Activated CD4-positive, alpha-beta T cell treated with anti-CD3 and anti-CD28 coated beads, Interleukin-2, amount 50 U/mL, for 1 hour (primary cell): Measurements from ENCODE around the gene MAN1A2.
"Not testable (repeated sequence)": the region's sequence is repeated elsewhere in the genome, so short reads cannot be mapped to it uniquely, and the experiment has no call there.

Experiments used
- DNase-seq: peaks from one replicate; pipeline ENCODE4 v3.0.0-alpha.2; 2020

Gene MAN1A2

DNA sequence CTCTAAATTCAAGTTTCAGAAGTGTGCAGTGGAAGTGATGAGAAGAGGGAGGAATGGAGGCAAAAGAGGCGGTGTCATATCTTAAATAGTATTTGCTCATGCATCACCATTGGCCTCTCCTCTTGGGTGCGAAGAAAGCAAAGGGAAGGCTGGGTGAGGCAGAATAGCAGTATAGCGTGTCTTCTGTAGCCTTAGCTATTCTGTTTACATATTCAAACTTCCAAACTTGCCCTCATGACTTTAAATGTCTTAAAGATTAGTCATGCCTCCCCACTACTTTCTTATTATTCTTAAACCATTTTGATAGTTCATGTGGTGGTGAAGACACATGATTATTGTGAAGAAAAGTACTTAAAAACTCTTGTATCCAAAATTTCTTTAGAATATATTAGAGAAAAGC lies 134.0 kb downstream of the MAN1A2 start:
- DNase-seq, result no peak

DNA sequence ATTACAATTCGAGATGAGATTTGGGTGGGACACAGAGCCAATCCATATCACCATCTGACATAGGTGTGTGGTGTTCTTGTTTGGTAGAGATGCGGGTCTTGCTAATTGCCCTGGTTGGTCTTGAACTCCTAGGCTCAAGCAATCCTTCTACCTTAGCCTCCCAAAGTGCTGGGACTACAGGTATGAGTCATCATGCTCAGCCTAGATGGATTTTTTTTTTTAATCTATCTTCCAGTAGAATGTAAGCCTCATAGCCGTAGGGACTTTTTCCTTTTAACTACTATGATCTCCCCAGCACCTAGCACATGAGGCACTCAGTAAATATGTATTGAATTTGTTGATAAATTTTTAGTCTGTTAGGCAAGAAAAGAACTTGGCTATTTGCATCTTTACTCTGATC lies 144.0 kb downstream of the MAN1A2 start:
- no peak for DNase-seq

DNA sequence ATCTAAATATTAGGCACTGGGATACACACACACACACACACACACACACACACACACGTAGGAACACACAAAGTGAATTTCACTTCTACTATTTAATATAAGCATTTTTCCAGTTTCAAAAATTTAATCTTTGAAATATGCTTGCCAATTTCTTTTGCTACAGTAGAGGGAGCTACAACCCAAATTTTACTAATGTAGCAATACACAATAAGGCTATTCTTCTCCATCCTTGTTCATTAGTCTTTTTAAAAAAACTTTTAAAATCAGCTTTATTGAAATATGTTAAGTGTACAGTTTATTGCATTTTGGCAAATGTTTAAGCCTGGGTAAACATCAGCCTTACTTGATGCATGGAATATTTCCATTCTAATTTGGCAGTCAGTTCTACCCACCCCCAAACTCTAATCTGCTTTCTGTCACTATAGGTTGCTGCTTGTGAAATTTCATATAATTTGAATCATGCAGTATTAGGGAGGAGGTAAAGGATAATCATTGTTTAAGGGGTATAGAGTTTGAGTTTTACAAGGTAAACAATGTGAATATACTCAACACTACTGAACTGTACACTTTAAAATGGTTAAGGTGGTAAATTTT lies 145.6 kb downstream of the MAN1A2 start:
- no peak for DNase-seq

DNA sequence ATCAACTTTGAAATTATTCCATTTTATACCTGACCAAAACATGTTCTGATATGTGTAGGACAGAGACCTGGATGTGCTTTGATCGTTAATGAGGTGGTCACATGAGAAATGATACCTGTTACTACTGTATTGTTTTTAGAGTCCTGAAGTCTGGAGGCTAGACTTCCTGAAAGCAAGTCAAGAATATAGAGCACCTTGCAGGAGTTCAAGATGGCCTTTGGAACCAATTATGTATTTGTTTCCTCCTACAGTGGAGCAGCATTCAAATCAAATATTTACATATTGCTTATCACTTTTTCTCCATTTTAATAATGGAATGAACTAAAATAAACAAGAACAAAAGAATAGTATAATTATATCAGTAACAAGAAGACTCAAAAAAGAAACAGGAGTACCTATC lies 155.9 kb downstream of the MAN1A2 start:
- no peak for DNase-seq

DNA sequence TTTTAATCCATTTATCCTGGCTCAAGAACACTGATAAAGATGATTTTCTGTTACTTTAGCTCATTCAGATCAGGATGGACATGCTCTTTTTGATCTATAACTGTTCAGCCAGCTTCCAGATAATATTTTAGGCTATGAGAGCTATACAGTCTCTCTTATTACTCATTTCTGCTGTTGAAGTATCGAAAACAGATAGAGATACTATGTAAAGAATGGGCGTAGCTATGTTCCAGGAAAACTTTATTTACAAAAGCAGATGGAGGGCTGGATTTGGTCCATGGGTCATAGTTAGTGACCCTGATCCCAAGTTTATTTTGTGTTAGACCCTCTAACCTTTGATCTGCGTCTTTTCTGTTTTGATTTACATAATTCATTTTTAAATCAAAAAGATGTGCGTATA lies 159.8 kb downstream of the MAN1A2 start:
- no peak for DNase-seq

DNA sequence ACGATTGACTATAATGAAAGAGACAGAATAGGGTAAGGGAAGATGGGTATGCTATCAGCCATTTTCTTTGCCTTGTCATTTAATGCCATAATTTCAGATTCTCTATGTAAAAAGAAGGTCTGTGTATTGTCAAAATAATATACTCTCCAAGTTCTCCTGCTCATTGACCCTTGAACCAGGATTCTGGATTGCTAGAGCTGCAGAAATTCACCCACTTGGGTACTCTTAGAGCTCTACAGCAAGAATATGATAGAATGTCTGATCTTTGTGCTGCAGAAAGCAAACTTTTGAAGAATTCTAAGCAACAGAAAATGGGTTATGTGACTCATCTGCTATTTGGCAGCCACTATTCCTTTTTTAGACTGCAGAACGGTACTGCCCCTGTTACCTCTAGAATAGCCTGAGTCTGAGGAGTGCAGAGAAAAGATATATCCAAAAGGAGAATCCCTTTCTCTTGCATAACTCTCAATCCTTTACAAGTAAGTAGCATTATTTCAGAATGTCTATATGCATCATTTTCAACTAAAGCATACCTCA lies 160.4 kb downstream of the MAN1A2 start:
- DNase-seq, result no peak

DNA sequence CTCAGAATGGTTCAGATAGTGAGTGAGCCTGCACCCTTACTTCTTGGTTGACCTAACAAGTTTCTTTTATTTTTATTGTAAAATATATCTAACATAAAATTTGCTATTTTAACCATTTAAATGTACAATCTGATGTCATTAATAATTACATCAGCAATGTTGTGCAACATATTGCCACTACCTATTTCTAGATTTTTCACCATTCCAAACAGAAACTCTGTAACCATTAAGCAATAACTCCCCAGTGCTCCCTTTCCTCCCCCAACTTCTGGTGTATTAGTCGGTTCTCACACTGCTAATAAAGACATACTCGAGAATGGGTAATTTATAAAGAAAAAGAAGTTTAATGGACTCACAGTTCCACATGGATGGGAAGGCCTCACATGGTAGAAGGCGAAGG lies 162.4 kb downstream of the MAN1A2 start:
- no peak for DNase-seq

DNA sequence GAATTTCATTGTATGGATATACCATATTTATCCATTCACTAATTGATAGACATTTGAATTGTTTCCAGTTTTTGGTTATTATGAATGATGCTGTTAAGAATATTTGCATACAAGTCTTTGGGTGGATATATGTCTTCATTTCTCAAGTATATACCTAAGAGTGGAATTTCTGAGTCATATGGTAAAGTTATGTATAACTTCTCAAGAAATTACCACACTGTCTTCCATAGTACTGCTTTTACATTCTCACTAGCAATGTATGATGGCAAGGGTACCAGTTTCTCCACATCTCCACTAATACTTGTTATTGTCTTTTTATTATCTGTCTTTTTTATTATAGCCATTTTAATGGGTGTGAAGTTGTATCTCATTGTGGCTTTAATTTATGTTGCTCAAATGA lies 164.0 kb downstream of the MAN1A2 start:
- DNase-seq, result no peak

DNA sequence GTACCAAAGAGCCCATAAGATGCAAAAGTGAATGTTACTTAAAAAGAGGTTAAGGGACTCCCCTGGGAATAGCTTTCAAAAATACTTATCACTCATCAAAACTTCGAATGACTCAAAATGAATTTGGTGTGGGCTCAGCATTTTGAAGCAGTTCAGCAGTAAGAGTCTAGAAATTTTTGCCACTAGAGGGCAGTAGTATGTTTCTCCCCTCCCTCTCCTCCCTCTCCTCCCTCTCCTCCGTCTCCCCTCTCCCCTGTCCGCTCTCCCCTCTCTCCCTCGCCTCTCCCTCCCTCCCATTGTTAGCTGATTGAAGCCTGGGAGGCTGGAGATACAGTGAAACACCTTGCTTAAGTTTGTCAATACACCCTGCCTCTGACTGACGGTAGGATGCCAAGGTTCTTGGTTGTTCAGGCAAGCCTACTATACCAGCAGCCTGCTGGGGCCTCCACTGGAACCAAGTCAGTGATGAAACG lies 167.8 kb downstream of the MAN1A2 start:
- DNase-seq, result peak; percentile 16

DNA sequence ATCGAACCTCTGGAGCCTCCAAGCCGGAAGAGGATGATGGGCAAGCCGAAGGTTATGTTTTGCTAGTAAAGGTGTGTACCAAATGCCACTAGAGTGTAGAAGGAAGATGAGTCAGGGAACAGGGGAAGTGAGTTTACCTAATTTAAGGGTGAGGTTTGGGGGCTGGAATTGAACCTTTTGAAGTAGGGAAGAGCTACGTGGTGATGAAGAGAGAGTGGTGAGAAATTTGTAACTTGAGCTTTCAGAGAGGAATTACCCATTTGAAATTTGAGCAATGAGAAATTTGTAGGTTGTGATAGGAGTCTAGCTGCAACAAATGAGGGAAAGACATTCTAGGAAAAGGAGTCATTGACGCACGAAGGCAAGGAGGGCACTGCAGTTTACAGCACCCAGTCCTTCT lies 168.6 kb downstream of the MAN1A2 start:
- no peak for DNase-seq

DNA sequence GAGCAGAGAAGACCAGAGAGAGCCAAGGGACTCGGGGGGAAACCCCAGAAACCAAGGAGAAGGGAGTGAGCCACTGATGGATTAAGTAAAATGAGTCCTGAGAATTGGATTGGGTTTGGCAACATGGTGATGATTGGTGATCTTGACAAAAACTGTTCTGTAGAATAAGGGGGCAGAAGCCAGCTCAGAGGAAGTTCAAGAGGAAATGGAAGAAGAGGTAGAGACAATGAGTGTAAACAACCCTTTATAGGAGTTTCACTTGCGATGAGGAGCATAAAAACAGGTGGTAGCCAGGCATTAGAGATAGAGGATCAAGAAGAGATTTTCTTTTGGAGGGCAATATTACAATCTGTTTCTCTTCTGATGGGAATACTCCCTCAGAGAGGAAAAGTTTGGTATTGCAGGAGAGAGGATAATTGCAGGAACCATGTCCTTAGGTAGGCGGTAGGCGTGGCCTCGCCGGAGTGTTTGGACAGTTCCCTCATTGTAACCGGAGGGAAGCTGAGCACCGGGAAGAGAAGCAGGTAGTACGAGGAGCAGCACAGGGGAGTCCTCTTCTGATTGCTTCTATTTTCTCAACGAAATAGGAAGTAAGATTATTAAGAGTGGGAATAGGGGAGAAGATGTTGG lies 170.2 kb downstream of the MAN1A2 start:
- no peak for DNase-seq

DNA sequence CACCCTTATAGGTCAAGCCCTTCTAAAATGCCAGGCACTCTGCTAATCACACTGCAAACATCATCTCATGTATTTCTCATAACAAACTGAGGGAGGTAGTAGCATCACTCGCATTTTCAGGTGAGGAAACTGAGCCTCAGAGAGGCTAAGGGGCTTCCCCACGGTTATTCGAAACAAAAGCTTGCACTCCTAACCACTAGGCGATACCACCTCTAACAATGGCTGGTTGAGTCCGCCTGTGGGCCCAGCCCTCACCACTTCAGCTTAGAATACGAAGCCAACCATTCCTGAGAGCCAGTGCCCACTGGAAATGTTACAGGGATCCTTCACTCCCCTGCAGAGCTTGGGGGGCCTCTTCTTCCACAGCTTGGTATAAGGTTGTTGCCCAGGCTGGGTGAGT lies 173.3 kb downstream of the MAN1A2 start:
- DNase-seq, result no peak

DNA sequence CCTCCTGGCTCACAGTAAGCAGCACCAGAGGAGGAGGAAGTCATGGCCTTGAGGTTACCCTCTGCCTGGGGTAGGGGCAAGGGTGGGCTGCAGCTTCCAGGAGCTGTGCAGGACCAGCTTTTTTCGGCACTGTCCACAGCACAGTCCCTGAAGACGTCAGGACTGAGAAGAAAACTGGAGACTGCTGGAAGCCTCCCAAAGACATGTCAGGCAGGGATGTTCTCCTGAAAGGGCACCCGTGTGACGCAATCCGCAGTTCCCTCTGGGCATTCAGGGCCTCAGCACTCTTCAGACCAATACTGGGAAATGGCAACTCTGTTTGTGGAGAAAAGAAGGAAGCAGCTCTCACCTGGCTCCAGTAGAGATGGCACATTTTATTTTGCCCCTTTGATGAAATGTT lies 173.8 kb downstream of the MAN1A2 start:
- DNase-seq, result no peak

DNA sequence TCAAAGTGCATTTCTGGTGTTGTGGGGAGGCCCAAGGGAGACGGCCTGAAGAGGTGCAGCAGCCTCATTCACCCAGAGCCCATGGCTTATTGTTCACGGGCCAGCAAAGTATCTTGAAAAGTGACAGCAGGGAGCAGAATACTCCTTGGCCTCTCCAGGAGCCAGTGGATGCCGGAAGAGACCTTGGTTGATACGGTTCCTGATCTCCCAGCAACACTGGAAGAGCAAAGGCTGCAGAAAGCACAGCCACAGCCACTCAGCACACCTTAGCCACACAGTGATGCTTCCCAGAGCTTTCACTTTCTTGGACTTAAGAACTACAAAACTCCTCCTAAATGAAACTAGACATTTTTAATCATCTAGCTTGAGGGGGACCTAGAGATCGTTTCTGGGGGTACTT lies 174.3 kb downstream of the MAN1A2 start:
- DNase-seq, result no peak

DNA sequence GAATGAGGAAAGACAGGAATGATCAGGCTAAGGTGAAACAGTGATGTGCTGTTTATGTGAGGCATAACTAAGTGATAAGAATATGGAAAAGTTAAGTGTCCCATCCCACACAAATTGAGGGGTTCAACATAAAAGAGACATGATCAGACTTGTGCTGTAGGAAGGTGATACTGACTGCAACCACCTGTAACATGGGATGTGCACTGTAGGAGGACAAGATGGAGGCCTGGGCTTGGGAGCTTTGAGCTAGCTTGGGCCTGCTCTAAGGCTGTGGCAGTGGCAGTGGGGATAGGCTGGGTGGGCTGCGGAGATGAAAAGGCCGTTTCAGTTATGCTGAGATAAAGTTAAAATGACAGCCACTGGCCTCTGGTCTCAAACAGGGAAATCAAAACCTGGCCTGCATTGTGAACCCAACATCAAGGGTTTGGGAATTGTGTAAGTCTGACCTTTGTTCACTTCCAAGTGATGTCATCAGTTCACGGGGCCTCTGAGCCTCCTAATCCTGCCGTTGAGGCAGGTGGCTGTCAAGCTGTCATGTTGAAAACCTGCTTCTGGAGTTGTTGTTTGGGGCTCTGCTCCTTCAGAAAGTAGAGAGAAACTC lies 177.4 kb downstream of the MAN1A2 start:
- no peak for DNase-seq

DNA sequence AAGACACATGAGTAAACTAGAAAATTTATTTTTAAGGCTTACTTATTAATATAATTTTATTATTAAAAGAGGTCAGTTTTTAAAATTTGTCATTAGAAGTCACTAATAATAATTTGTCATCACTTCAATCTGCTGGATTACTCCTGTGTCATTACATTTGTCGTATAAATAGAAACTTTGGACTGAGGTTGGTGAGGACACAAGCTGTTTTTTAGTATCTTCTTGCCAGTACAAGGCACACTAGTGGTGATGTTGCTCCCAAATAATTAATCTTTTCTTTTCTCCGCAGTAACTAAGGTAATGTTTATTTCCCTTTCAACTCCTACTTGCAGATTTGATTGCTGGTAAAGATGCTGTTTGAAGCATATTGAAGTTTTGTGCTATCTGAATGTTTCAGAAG lies 179.2 kb downstream of the MAN1A2 start:
- DNase-seq, result no peak

DNA sequence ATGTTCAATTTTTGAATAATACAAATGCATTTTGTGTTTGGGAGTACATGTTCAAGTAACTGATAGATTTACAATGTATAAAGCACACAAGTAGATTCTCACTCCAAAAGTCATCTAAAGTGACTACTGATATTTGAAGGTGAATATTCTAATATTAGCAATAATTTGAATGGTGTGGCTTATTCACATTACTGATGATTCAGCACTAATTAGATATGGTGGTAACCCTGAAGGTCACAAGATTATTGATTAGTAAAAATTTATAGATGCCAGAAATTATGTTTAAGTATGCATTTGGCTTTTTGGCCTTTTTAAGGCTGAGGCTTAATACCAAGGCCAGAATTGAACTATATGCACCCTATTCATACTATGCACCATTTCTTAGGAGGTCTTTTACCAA lies 186.2 kb downstream of the MAN1A2 start:
- DNase-seq, result no peak

DNA sequence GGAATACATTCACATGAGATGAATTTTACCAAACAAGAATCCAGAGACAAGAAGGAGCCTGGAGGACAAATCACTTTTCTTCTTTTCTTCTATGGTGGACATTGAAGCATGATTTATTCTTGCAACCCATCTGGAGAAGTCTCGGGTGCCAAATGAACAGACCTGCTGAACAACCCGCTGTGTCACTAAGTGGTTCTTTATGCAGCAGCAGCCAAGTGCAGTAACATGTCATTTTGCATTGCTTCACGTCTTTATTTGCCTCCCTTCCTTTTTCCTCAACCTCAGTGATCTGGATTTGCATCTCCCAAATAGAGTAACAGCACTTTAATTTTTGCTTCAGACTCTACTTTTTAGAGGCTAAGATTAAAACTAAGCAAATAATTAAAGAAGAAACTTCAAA lies 188.6 kb downstream of the MAN1A2 start:
- DNase-seq, result no peak

DNA sequence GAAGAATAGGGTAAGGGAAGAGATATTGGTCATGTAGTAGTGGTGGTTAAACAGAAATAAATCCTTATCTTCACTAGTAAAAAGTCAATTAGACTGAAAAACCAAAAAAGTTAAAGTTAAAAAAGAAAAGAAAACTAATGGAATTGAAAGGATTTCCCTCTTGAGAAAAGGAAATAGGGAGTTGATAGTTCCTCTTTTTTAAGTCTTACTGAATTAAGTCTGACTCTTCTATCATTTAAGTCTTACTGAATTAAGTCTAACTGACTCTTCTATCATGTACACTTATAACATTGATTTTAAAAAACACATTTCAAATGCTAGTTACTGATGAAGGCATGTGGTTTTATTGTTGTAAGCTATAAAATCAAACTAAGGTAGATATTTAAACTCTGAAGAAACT lies 189.1 kb downstream of the MAN1A2 start:
- no peak for DNase-seq

DNA sequence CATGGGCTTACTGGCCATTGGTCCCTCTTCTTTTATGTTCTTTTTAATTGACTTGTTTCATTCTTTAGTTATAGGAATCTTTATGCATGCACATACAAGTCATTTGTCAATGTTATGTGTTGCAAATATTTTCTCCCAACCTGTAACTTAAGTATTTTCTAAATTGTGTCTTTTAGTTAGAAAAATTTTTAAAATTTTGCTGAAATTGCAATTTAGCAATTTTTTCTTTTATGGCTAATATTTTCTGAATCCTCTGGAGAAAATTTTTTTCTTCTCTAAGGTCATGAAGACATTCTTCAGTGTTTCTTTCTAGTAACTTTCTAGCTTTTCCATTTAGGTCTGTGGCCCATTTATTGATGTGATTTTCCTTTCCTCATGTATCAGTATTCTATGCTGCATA lies 189.7 kb downstream of the MAN1A2 start:
- DNase-seq, result no peak

DNA sequence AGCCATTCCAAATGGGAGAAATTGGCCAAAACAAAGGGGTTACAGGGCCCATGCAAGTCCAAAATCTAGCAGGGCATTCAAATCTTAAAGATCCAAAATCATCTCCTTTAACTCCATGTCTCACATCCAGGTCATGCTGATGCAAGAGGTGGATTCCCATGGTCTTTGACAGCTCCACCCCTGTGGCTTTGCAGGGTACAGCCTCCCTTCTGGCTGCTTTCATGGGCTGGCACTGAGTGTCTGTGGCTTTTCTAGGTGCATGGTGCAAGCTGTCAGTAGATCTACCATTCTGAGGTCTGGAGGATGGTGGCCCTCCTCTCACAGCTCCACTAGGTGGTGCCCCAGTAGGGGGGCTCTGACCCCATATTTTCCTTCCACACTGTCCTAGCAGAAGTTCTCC lies 191.2 kb downstream of the MAN1A2 start:
- not testable (repeated sequence) for DNase-seq

DNA sequence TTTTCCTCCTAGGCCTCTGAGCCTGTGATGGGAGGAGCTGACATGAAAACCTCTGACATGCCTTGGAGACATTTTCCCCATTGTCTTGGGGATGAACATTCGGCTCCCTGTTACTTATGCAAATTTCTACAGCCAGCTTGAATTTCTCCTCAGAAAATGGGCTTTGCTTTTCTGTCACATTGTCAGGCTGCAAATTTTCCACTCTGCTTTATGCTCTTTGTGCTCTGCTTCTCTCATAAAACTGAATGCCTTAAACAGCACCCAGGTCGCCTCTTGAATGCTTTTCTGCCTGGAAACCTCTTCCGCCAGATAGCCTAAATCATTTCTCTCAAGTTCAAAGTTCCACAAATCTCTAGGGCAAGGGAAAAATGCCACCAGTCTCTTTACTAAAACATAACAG lies 191.9 kb downstream of the MAN1A2 start:
- no peak for DNase-seq

DNA sequence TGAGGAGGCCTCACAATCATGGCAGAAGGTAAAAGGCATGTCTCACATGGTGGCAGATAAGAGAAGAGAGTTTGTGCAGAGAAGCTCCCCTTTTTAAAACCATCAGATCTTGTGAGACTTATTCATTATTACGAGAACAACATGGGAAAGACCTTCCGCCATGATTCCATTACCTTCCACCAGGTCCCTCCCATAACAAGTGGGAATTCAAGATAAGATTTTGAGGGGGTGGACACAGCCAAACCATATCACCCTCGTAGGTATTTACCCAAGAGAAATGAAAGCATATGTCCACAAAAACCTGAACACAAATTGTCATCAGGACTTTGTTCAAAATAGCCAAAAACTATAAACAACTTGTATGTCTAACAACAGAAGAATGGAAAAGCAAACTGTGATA lies 192.7 kb downstream of the MAN1A2 start:
- DNase-seq, result no peak

DNA sequence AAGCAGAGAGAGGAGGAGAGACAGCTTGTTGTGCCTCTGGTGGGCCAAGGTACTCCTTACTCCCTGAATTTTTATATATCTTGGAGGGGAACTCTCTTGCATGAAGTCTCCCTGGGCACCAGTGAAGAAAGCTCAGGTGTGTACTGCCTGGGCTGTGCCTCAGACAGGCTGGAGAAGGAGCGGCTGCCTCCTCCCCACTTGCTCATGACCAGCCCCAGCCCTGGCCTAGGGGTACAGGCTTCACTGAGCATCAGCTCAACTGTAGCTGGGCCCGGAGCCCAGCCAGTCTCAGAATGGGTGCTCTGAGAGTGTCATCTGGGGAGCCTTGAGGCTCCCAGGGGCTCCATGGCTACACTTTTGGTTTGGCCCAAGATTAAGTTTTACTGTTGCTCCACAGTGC lies 193.8 kb downstream of the MAN1A2 start:
- no peak for DNase-seq

DNA sequence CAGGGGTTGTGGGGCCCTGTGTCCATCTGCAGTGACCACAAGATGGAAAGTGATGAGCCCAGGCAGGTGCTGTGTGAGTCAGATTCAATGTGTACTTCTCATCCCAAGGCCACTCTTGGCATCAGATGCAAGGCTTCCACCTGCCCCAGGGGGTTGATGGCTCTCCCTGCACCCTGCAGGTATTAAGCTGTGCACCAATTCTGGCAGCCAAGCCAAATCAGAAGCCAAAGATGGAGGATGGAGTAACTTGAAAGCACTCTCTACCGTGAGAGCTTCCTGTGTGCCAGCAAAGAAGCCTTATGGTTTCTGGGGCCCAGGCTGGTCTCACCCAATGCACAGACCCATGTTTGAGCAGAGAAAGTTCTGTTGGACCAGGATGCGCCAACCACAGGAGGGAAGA lies 194.3 kb downstream of the MAN1A2 start:
- DNase-seq, result no peak
